ENCODE data around the gene PSD2.

Gene PSD2

GRCh38 chr5:139814191-139814601 is 18.6 kb downstream of the PSD2 start:
- DNase-seq = no peak

DNA sequence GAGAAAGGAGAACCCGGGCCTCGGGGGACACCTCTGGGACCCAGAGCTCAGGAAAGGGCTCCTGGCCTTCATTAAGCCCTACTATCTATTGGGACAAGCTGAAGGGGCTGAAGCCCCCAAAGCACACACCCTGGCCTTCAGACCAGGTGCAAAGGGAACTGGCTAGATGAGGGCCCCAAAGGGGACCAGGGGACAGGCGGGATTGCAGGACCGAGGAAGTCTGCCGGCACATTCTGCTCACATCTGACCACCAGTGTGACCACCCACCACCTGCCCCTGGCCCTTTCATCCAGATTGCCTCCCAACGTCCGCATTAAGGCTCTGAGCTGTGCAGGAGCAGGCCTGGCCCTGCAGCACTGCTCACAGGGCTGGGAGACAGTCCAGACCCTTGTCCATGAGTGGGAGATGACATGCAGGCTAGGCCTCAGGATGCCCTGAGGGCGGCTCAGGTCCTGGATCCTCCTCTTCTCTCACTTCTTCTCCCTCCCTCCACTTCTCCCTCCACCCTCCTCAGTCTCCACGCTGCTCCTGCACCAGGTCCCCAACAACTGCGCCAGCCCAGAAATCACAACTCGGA is 19.2 kb downstream of the PSD2 start:
- DNase-seq = no peak

DNA sequence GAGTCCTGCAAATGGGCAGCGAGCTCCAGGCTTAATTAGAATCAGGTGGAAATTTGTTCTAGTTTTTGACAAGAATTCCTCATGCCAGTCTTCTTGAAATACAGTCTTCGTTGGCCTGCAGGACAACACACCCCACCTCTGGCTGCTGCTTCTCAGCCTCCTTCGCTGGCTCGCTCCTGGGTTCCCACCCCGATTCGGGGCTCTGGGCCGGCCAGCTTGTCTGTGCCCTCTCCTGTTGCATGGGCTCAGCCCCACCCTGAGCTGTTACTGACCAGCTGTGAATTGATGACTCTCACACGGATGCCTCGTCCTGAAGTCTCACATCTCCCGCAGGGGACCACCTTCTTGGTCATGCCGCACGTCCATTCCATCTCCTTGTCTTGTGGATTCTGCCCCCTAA is 21.0 kb downstream of the PSD2 start:
- no peak for DNase-seq

- no peak for DNase-seq
These were observed 21.8 kb downstream of the PSD2 start for GRCh38 chr5:139817362-139817761.

DNA sequence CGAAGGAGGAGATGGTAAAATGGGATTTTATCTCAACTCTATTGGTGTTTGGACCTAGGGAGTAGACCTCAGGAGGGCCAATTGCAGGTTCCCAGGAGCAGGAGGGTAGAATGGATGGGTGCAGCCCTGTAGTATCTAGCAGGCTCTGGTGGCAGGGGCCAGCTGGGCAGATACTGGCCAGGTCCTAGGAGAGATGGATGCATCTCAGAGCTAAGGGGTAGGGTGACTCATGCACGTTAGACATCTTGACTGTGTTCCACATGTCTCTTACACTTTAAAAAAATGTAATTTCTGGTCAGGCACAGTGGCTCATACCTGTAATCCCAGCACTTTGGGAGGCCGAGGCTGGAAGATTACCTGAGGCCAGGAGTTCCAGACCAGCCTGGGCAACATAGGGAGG is 22.4 kb downstream of the PSD2 start:
- DNase-seq = no peak

DNA sequence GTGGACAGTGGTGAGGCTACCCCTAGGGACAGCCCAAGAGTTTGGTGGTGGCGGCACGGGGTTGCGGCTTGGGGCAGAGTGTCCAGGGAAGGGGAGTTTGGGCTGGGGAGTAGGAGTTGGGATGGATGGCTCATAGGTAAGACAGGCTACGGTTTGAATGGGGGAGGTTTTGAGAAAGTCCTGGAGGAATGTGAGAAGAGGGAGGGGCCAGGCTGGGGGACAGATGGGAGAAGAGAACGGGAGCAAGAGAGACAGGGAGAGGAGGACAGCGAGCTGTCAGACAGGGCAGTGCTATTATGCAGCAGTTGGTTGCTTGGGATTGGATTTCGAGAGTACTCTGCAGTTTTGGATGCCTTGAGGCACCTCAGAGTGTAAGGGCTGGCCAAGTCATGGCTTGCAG is 24.5 kb downstream of the PSD2 start:
- DNase-seq = no peak

DNA sequence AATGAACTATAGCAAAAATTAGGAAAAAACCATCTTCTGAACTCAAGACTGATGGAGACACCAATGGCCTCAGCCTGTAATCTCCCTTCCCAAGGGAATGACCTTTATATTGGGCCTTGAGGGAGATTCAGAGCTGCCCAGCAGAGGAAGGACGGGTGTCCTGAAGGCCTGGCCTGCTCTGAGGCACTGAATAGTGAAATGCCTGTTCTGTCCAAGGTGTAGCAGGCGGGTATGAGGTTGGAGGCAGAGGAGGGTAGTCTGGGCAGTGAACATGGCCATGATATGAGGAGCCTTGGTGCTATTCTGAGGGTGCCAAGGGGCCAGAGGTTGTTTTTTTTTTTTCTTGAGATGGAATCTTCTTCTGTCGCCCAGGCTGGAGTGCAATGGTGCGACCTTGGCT is 25.0 kb downstream of the PSD2 start:
- no peak for DNase-seq

- no peak for DNase-seq
These were observed 26.4 kb downstream of the PSD2 start for GRCh38 chr5:139821806-139822552.

DNA sequence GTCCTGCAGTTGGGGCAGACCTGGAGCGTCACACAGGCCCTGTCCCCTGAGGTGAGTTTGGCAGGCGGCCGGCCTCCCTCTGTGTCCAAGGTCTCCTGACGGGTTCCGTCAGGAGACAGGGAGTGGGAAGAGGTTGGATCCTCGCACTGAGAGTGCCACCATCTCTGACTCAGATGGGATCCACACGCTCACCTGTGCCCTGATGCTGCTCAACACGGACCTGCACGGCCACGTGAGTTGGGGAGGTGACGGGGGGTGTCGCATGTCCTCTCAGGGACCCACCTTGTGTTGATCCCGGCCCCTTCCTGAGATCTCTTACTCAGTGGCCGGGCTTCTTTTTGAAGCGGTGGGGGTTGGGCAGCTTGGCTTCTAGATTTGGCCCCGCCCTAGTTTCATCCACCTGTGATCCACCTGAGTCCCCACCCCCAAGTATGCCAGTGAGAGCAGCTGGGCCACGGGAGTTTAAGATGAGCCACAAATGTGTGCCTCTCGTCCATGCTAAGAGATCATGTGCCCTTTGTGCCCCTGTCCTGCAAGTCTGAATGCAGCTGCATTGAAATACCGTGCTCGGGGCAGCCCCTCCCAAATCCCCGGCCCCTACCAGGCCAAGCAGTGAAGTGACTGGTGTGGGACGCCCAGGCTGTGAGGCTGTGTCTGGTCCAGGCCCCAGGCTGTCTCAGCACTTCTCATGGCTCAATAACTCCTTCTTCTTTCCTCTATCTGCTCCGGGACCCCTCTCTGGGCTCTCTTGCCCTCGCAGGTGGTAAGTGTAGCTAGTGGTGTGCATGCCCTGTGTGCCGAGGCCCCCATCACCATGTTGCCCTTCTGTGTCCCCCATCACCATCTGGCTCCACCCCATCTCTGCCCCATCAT is 27.2 kb downstream of the PSD2 start:
- no peak for DNase-seq

GRCh38 chr5:139823757-139824355 is 28.2 kb downstream of the PSD2 start:
- DNase-seq = no peak

DNA sequence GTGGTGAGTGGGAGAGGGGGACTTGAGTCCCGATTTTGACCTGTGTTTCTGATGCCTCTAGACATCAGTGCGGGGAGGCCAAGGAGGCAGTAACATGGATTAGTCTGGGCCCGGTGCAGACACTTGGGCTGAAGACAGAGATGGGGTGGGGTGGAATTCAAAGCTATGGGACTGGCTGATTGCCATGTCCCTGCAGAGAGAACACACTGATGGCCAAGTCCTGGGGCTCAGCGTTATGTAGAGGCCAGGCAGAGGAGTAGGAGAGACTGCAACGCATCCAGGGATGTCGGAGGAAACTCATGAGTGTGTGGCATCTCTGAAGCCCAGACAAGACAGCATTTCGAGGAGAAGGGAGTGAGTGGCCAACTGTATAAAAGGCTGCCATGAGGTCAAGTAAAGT is 30.1 kb downstream of the PSD2 start:
- DNase-seq = no peak

GRCh38 chr5:139828207-139828895 is 32.7 kb downstream of the PSD2 start:
- DNase-seq = no peak

- DNase-seq = no peak
These were observed 33.9 kb downstream of the PSD2 start for GRCh38 chr5:139829471-139829870.

DNA sequence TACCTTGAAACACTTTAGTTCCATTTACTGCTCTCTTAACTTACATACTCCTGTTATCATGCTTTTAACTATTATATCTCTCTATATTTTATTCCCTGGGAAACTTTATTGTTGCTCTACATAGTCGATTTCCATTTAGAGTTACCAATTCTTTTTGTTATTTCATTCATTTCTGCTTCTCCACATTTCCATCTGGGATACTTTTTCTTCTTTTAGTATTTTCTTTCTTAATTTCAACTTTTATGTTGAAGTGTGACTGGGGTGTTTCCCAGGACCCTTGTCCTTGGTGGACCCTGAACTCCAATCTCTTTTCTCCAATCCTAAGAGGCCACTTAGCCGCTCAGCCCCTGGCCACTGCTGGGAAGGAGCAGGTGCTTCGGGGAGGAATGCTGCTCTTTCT is 36.0 kb downstream of the PSD2 start:
- DNase-seq = no peak

DNA sequence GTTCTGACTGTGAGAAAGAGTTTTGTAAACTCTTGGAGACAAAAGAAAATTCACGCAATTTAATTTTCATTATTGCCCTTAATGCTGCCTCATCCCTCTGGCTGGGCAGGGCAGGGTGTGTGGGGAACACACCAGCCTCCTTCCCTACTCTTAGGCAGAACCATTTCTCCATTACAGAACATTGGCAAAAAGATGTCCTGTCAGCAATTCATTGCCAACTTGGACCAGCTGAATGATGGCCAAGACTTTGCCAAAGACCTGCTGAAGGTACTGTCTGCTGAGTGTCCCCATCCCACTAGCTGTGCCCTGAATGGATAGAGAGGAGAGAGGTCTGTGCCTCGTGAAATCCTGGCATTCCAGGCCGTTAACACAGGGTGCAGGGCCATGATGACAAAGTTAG is 37.9 kb downstream of the PSD2 start:
- DNase-seq = no peak

DNA sequence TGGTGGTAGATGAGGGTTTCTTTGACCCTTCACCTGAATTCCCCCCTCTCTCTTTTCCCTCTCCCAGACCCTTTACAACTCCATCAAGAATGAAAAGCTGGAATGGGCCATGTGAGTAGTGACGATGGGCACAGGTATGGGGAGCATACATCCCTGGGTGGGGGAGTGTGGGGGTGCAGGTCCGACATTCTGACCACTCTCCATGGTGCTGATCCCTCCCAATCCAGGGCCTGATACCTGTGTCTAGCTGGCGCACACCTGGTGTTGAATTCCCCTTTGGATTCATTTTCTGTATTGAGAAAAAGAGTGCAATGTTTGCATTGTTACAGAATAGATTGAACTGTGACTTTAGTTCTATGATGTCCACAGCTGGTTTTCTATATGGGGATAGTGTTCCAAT is 40.0 kb downstream of the PSD2 start:
- DNase-seq = no peak

GRCh38 chr5:139836469-139837208 is 41.0 kb downstream of the PSD2 start:
- no peak for DNase-seq

- no peak for DNase-seq
These were observed 42.2 kb downstream of the PSD2 start for GRCh38 chr5:139837711-139838380.

GRCh38 chr5:139838381-139839197 is 43.0 kb downstream of the PSD2 start:
- no peak for DNase-seq

DNA sequence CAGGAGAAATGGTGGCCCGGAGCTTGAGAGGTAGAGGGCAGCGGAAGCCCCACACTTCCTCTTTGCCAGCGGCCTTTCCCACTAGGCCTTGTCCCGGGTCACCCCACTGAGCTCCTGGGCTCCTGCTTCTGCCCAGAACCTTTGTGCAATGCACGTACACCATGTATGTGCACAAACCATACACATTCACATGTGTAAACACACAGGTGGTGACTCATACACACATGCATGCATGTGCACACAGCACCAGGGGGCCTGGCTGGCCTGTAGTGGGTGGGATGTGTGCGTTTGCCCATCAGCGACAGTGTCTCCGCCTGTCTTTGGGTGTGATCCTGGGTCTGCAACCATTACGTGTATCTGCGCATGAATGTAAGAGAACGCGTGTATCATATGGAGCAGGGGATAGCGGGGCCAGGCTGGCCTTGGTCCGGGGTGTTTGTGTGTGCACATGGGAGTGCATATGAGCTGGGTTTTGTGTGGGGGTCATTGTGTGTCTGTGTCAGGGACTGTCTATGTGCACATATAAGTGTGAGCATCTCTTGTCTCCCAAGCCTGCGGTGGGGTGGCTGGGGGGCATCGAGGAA is 43.7 kb downstream of the PSD2 start:
- no peak for DNase-seq

Data from CD4-positive, alpha-beta T cell treated with Interleukin-17A for 1 hour (primary cell).